Osteocyte (in vitro differentiated cells): ENCODE data around the gene HSD17B4. TPM values are rescaled to one million over a fixed set of nuclear protein-coding genes. Genes with fewer than 3 reads are reported as not detected.

ENCODE experiments used
- DNase-seq: peaks from one replicate; pipeline ENCODE4 v3.0.0; 2021; ENCODE audit warnings: mixed read lengths; ENCODE audit not compliant: unreplicated experiment; ENCODE audit errors: extremely low spot score
- H3K27ac Mint-ChIP-seq: one replicate; pipeline ENCODE4 v1.8.0; 2021; ENCODE audit warnings: mild to moderate bottlenecking, mixed read lengths; ENCODE audit not compliant: unreplicated experiment
- H3K27me3 Mint-ChIP-seq: one replicate; pipeline ENCODE4 v1.8.0; 2021; ENCODE audit warnings: mixed read lengths; ENCODE audit not compliant: unreplicated experiment
- H3K36me3 Mint-ChIP-seq: one replicate; pipeline ENCODE4 v1.8.0; 2021; ENCODE audit warnings: mixed read lengths; ENCODE audit not compliant: unreplicated experiment
- H3K4me1 Mint-ChIP-seq: one replicate; pipeline ENCODE4 v1.8.0; 2021; ENCODE audit warnings: mixed read lengths; ENCODE audit not compliant: unreplicated experiment
- H3K4me3 Mint-ChIP-seq: one replicate; pipeline ENCODE4 v1.8.0; 2021; ENCODE audit warnings: mild to moderate bottlenecking, moderate library complexity, mixed read lengths; ENCODE audit not compliant: unreplicated experiment
- H3K9me3 Mint-ChIP-seq: one replicate; pipeline ENCODE4 v1.8.0; 2021; ENCODE audit warnings: mixed read lengths; ENCODE audit not compliant: unreplicated experiment
- CTCF ChIP-seq: fragments of 200-600 bp; sonication (generic); IDR thresholded peaks from 2 replicates; pipeline ENCODE4 v1.5.0; 2021; ENCODE audit warnings: antibody characterized with exemption, mild to moderate bottlenecking, moderate library complexity
- total RNA-seq: library from RNA; stranded (reverse); gene quantifications from 2 replicates; pipeline ENCODE4 v1.2.1, GENCODE V29; 2021

Gene HSD17B4
- total RNA-seq, 1 donor from 2014 or later, result 100 TPM

DNA sequence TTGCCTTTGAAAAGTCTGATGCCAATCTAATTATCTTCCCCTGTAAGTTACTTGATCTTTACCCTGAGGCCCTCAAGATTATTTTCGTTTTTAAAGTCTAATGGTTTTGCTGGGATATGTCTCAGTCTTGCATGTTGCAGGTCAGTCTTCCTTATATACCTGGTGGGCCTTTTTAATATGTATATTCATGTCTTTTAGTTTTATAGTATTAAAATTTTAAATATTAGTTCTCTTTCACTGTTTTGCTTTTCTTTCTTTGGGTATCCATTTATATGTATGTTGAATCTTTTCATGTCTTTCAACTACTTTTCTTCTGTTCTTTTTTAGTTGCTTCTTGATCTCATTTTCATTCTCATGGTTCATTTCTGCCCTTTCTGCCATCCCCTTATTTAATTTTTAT lies 68.9 kb downstream of the HSD17B4 start:
- DNase-seq, result no peak

GRCh38 chr5:119522841-119523240 lies 70.5 kb downstream of the HSD17B4 start:
- no peaks in the 10 kb centered on the region for H3K4me1 Mint-ChIP-seq
- peaks cover 34% of the 10 kb centered on the region for H3K36me3 Mint-ChIP-seq
- peaks cover 8% of the 10 kb centered on the region for H3K9me3 Mint-ChIP-seq
- H3K27me3 Mint-ChIP-seq, result no peaks in the 10 kb centered on the region
- no peak overlapping the region for H3K4me3 Mint-ChIP-seq
- H3K27ac Mint-ChIP-seq, result no peak overlapping the region
- no peak for TF ChIP-seq CTCF
- no peak for DNase-seq

More for the DNA sequence above, 68.9 kb downstream of the HSD17B4 start:
- Mint-ChIP-seq H3K9me3 (peaks cover 8% of the 10 kb centered on the region), H3K4me1 (no peaks in the 10 kb centered on the region), H3K27me3 (no peaks in the 10 kb centered on the region), H3K27ac (no peak overlapping the region), H3K4me3 (no peak overlapping the region), H3K36me3 (peaks cover 33% of the 10 kb centered on the region)
- no peak for TF ChIP-seq CTCF

DNA sequence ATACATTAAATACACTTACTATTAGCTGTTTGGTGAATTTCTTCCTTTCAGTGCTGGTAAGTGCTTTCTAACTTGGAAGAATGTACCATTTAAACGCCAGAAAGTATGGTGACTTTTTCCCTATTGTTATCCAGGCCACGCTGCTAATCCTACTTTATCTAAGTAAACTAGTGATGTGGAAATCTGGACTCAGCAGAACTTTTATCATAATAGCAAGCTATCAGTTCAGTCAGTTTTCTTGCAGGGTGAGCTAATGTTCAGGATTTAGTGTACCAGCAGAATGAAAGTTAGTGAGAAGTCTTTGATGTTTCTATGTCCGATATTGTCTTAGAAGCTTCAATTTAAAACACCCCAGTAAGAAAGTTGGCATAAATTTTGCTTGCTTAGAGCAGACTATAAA lies 72.2 kb downstream of the HSD17B4 start:
- TF ChIP-seq CTCF, result no peak
- H3K36me3 Mint-ChIP-seq, result peaks cover 31% of the 10 kb centered on the region
- H3K4me3 Mint-ChIP-seq, result no peak overlapping the region
- H3K27me3 Mint-ChIP-seq, result no peaks in the 10 kb centered on the region
- H3K27ac Mint-ChIP-seq, result no peak overlapping the region
- H3K9me3 Mint-ChIP-seq, result peaks cover 8% of the 10 kb centered on the region
- H3K4me1 Mint-ChIP-seq, result no peaks in the 10 kb centered on the region
- no peak for DNase-seq

- no peak for DNase-seq
- Mint-ChIP-seq H3K27ac (no peak overlapping the region), H3K4me1 (no peaks in the 10 kb centered on the region), H3K36me3 (peaks cover 34% of the 10 kb centered on the region), H3K9me3 (no peaks in the 10 kb centered on the region), H3K4me3 (no peak overlapping the region), H3K27me3 (no peaks in the 10 kb centered on the region)
- TF ChIP-seq CTCF, result no peak
Measured at GRCh38 chr5:119527351-119527750, 75.1 kb downstream of the HSD17B4 start.

GRCh38 chr5:119529811-119530210 lies 77.5 kb downstream of the HSD17B4 start:
- Mint-ChIP-seq H3K9me3 (no peaks in the 10 kb centered on the region), H3K27me3 (no peaks in the 10 kb centered on the region), H3K36me3 (peaks cover 39% of the 10 kb centered on the region), H3K27ac (no peak overlapping the region), H3K4me3 (no peak overlapping the region), H3K4me1 (no peaks in the 10 kb centered on the region)
- DNase-seq, result no peak
- TF ChIP-seq CTCF, result no peak
